Measurements from ENCODE around the gene TXNDC12. TPM values are rescaled to one million over a fixed set of nuclear protein-coding genes. Genes with fewer than 3 reads are reported as not detected.
"Not testable (repeated sequence)": the region's sequence is repeated elsewhere in the genome, so short reads cannot be mapped to it uniquely, and the experiment has no call there.

The TXNDC12 gene
- polyA plus RNA-seq, 1 donor from 2014 or later = 75.4 TPM

GRCh38 chr1:52032785-52033131, 22.2 kb downstream of the TXNDC12 start:
- Mint-ChIP-seq H3K4me3 (peak overlapping the region; percentile 94 to 95 (median 95)), H3K4me1 (peaks cover 27 to 37% (median 30%) of the 10 kb centered on the region in 3 donors), H3K27ac (peak overlapping the region; percentile 89 to 93 (median 90)), H3K36me3 (peaks cover 12% of the 10 kb centered on the region), H3K9me3 (no peaks in the 10 kb centered on the region), H3K27me3 (no peaks in the 10 kb centered on the region)

GRCh38 chr1:52032124-52032784, 22.7 kb downstream of the TXNDC12 start:
- Mint-ChIP-seq H3K27ac (peak overlapping the region; percentile 53 to 93 (median 89)), H3K4me3 (peak overlapping the region; percentile 94 to 95 (median 95))

GRCh38 chr1:52028839-52029238, 26.2 kb downstream of the TXNDC12 start:
- not testable (repeated sequence) for H3K27ac Mint-ChIP-seq, H3K9me3 Mint-ChIP-seq, H3K4me3 Mint-ChIP-seq, H3K27me3 Mint-ChIP-seq
- Mint-ChIP-seq H3K4me1 (peaks cover 25 to 33% (median 26%) of the 10 kb centered on the region in 3 donors), H3K36me3 (peaks cover 17% of the 10 kb centered on the region)

More at GRCh38 chr1:52032124-52032784, 22.7 kb downstream of the TXNDC12 start:
- H3K36me3 Mint-ChIP-seq = peaks cover 12% of the 10 kb centered on the region
- peaks cover 27 to 37% (median 30%) of the 10 kb centered on the region in 3 donors for H3K4me1 Mint-ChIP-seq
- H3K9me3 Mint-ChIP-seq = no peaks in the 10 kb centered on the region
- no peaks in the 10 kb centered on the region for H3K27me3 Mint-ChIP-seq

GRCh38 chr1:52028328-52028727, 26.7 kb downstream of the TXNDC12 start:
- Mint-ChIP-seq H3K4me3 (no peak overlapping the region), H3K9me3 (no peaks in the 10 kb centered on the region), H3K4me1 (peaks cover 25 to 27% (median 26%) of the 10 kb centered on the region in 3 donors), H3K36me3 (peaks cover 17% of the 10 kb centered on the region), H3K27ac (no peak overlapping the region), H3K27me3 (no peaks in the 10 kb centered on the region)

DNA sequence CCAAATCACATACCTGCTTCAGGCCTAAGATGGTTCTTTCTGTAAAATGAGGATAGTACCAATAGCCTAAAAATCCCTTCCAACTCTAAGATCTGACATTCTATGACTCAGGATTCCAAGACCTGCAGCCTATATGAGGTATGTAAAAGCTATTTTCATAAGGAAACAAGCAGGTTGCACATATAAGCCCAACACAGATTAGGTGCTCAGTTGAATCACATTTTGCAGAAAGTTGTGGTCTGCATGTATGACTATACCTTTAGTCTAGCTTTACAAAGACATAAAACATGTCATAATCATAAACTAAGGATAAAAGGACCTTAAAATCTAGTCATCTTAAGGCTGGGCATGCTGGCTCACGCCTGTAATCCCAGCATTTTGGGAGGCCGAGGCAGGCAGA, 28.7 kb downstream of the TXNDC12 start:
- H3K4me3 Mint-ChIP-seq = no peak overlapping the region
- no peaks in the 10 kb centered on the region for H3K27me3 Mint-ChIP-seq
- H3K27ac Mint-ChIP-seq = no peak overlapping the region
- no peaks in the 10 kb centered on the region for H3K9me3 Mint-ChIP-seq
- H3K36me3 Mint-ChIP-seq = peaks cover 16% of the 10 kb centered on the region
- peaks cover 12 to 13% (median 12%) of the 10 kb centered on the region in 3 donors for H3K4me1 Mint-ChIP-seq

DNA sequence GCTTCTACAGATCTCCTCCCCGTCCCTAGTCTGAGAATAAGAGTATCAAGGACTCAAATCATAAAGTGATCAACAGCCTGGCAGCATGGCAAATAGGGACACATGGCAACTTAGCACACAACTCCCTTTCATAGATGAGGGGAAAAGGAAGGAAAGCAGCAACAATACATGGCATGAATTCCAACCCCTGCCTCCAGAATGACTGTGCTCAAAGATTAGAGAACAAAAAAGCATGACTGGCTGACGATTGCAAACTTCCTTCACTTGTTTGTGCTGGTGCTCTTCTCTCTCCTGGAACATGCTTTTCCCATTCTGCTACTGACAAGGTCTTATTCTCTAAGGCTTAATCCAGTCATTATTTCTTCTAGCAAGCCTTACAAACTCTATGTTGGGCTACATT, 32.9 kb downstream of the TXNDC12 start:
- Mint-ChIP-seq H3K27me3 (no peaks in the 10 kb centered on the region), H3K4me3 (no peak overlapping the region), H3K4me1 (peaks cover 0 to 3% (median 1%) of the 10 kb centered on the region in 3 donors), H3K9me3 (no peaks in the 10 kb centered on the region), H3K36me3 (peaks cover 8% of the 10 kb centered on the region), H3K27ac (peak overlapping the region in 1 of 3 donors; percentile 34)

DNA sequence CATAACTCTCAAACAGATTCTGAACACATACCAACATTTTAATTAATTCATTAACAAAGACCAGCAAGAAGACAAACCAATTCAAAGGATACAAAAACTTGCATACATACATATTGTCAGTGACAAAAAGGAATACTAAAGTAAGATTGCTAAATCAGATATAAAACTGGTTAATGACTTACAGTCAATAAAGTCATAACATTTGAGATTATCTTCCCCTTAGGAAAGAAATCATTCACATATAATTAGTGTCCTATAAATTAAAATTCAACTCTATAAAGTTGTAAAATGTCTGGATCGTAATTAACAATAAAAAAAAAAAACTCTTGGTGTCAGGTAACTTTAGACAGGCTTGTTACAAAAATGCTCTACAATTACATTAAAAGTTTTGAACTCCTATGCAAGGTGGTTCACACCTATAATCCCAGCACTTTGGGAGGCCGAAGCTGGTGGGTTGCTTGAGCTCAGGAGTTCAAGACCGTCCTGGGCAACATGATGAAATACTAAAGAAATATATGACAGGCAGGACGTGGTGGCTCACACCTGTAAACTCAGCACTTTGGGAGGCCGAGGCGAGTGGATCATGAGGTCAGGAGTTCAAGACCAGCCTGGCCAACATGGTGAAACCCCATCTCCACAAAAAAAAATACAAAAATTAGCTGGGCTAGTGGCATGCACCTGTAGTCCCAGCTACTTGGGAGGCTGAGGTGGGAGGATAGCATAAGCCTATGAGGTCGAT, 46.8 kb downstream of the TXNDC12 start:
- peak overlapping the region in 1 of 4 donors; percentile 68 for H3K4me3 Mint-ChIP-seq
- no peaks in the 10 kb centered on the region for H3K9me3 Mint-ChIP-seq

GRCh38 chr1:52007215-52008002, 47.6 kb downstream of the TXNDC12 start:
- Mint-ChIP-seq H3K9me3 (no peaks in the 10 kb centered on the region), H3K4me1 (peaks cover 0 to 1% (median 0%) of the 10 kb centered on the region in 3 donors), H3K27me3 (peaks cover 12% of the 10 kb centered on the region), H3K4me3 (no peak overlapping the region), H3K27ac (no peak overlapping the region), H3K36me3 (no peaks in the 10 kb centered on the region)

More for the DNA sequence above, 46.8 kb downstream of the TXNDC12 start:
- peaks cover 12% of the 10 kb centered on the region for H3K27me3 Mint-ChIP-seq
- no peaks in the 10 kb centered on the region for H3K36me3 Mint-ChIP-seq
- H3K4me1 Mint-ChIP-seq = no peaks in the 10 kb centered on the region
- no peak overlapping the region for H3K27ac Mint-ChIP-seq

GRCh38 chr1:52006081-52006553, 48.9 kb downstream of the TXNDC12 start:
- H3K27me3 Mint-ChIP-seq = peaks cover 12% of the 10 kb centered on the region
- H3K4me3 Mint-ChIP-seq = not testable (repeated sequence)

DNA sequence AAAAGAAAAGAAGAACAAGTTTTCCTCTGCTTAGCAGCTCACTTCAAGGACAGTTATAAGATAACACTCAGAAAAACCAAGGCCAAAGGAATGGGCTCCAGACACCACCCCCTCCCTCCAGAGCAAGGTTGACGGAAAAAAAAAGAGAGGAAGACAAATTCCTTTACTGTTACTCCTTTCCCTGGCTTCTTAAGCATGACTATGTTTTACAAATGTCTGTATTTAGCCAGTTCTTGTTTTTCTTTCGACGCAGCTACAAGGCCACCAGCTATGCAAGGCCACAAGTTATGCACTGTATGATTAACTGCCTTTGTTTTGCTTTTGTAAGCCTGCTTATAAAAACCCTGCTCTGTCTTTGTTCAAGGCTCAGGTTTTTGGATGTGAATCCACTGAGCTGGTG, 49.4 kb downstream of the TXNDC12 start:
- H3K36me3 Mint-ChIP-seq, H3K9me3 Mint-ChIP-seq, H3K4me1 Mint-ChIP-seq, H3K27ac Mint-ChIP-seq, H3K4me3 Mint-ChIP-seq: not testable (repeated sequence)
- peaks cover 12% of the 10 kb centered on the region for H3K27me3 Mint-ChIP-seq

More at GRCh38 chr1:52006081-52006553, 48.9 kb downstream of the TXNDC12 start:
- H3K4me1 Mint-ChIP-seq, H3K36me3 Mint-ChIP-seq, H3K9me3 Mint-ChIP-seq, H3K27ac Mint-ChIP-seq: not testable (repeated sequence)

- Mint-ChIP-seq H3K4me3 (no peak overlapping the region), H3K27me3 (peaks cover 12% of the 10 kb centered on the region), H3K4me1 (peaks cover 0 to 1% (median 0%) of the 10 kb centered on the region in 3 donors), H3K27ac (no peak overlapping the region), H3K9me3 (no peaks in the 10 kb centered on the region), H3K36me3 (peaks cover 3% of the 10 kb centered on the region)
These were observed 51.1 kb downstream of the TXNDC12 start for GRCh38 chr1:52003877-52004276.

DNA sequence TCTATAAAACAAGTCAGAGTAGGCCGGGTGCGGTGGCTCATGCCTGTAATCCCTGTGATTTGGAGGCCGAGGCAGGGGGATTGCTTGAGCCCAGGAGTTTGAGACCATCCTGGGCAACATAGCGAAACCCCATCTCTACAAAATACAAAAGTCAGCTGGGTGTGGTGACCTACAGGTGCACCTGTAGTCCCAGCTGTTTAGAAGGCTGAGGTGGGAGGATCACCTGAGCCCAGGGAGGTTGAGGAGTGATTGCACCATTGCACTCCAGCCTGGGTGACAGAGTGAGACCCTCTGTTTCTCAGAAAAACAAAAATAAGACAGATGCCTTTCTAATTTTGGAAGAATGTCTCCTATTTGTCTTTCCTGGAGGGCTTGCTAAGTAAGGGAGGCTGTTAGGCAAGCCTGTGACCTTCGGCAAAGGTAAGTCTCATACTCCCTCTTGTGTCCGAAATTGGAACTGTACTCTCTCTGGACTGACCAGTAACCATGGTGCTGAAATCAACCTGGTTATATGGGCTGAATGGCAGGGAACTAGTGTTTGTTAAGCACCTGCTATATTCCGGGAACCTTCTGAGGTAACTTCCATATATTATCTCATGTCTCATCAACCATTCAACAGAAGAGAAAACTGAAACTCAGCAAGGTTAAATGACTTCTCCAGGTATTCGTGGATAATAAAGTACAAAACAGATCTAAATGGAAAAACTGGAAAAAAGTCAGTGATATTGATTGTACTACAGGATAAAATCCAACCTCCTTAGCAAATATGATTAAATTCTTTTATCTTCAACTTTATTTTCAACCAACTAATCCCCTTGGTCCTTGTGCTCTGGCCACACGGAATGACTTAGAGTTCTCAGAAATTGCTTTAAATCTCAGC, 52.7 kb downstream of the TXNDC12 start:
- H3K27me3 Mint-ChIP-seq = peaks cover 4% of the 10 kb centered on the region
- H3K9me3 Mint-ChIP-seq = no peaks in the 10 kb centered on the region
- H3K4me1 Mint-ChIP-seq = peaks cover 0 to 1% (median 0%) of the 10 kb centered on the region in 3 donors
- H3K27ac Mint-ChIP-seq = no peak overlapping the region
- no peak overlapping the region for H3K4me3 Mint-ChIP-seq
- peaks cover 4% of the 10 kb centered on the region for H3K36me3 Mint-ChIP-seq

GRCh38 chr1:51998701-51999100, 56.3 kb downstream of the TXNDC12 start:
- peaks cover 0 to 1% (median 0%) of the 10 kb centered on the region in 3 donors for H3K4me1 Mint-ChIP-seq
- no peaks in the 10 kb centered on the region for H3K9me3 Mint-ChIP-seq
- peaks cover 8% of the 10 kb centered on the region for H3K27me3 Mint-ChIP-seq
- H3K4me3 Mint-ChIP-seq = no peak overlapping the region
- peaks cover 4% of the 10 kb centered on the region for H3K36me3 Mint-ChIP-seq
- H3K27ac Mint-ChIP-seq = no peak overlapping the region

DNA sequence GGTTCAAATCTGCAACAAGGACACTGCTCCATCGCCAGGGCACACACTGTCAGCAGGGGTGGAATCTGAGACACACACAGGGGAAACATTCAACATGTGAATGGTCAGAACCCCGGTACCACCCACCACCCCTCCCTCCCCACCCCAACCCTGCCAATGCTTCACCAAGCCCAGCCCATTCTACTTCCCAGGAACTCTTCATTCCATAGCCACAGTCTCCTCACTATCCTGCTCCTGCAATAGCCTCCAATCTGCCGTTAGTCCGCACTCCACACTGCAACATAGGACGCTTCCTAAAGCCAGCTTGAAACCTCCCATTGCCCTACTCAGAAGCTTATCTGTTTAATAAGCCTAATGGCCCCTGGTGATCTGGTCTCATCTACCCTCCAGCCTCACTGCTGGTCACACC, 57.0 kb downstream of the TXNDC12 start:
- Mint-ChIP-seq H3K4me1 (peaks cover 0 to 1% (median 0%) of the 10 kb centered on the region in 3 donors), H3K27me3 (peaks cover 13% of the 10 kb centered on the region), H3K36me3 (peaks cover 4% of the 10 kb centered on the region), H3K4me3 (no peak overlapping the region), H3K9me3 (no peaks in the 10 kb centered on the region), H3K27ac (no peak overlapping the region)
